Loucy (cell line): ENCODE results near the gene HIBCH.

ENCODE experiments used
- EZH2phosphoT487 ChIP-seq: fragments of 200-600 bp; IDR thresholded peaks from 2 replicates; pipeline ENCODE4 v1.6.1; 2018; ENCODE audit warnings: antibody characterized with exemption, mild to moderate bottlenecking, moderate library complexity, borderline replicate concordance
- TF ChIP-seq, protein P1 (sequence below): fragments of 200-600 bp; sonication (generic); conservative IDR thresholded peaks from 2 replicates; pipeline ENCODE4 v1.5.1; 2014; ENCODE audit warnings: mild to moderate bottlenecking, antibody characterized with exemption, low read length

- TF ChIP-seq, protein P1, sequence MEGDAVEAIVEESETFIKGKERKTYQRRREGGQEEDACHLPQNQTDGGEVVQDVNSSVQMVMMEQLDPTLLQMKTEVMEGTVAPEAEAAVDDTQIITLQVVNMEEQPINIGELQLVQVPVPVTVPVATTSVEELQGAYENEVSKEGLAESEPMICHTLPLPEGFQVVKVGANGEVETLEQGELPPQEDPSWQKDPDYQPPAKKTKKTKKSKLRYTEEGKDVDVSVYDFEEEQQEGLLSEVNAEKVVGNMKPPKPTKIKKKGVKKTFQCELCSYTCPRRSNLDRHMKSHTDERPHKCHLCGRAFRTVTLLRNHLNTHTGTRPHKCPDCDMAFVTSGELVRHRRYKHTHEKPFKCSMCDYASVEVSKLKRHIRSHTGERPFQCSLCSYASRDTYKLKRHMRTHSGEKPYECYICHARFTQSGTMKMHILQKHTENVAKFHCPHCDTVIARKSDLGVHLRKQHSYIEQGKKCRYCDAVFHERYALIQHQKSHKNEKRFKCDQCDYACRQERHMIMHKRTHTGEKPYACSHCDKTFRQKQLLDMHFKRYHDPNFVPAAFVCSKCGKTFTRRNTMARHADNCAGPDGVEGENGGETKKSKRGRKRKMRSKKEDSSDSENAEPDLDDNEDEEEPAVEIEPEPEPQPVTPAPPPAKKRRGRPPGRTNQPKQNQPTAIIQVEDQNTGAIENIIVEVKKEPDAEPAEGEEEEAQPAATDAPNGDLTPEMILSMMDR: no peak
- no peak for TF ChIP-seq EZH2phosphoT487
These were observed 41.3 kb upstream of the HIBCH start for GRCh38 chr2:190360965-190361364.
